Measurements from ENCODE around the gene MYOG. TPM values are rescaled to one million over a fixed set of nuclear protein-coding genes. Genes with fewer than 3 reads are reported as not detected.

Gene MYOG
- total and polyA plus RNA-seq, 2 experiments from 2014 or later = not detected

DNA sequence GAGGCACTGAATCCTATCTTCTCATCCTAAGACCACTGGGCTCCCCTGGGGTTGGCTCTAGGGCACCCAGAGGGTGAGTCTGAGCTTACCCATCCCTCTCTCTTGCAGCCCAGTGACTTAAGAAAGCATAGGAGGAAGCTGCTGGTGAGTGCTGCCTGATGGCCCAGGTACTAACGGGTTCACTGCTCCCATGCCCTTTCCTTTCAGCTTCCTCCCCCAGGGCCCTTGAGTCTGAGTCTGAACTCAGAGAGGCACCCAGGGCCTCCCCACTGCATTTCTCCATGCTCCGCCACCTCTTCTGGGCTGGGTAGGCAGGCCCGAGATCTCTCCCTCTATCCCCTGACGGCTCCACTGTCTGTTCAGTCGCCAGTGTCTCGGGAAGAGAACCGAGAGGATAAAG lies 29.8 kb downstream of the MYOG start (continued):
- TF ChIP-seq, protein P1, sequence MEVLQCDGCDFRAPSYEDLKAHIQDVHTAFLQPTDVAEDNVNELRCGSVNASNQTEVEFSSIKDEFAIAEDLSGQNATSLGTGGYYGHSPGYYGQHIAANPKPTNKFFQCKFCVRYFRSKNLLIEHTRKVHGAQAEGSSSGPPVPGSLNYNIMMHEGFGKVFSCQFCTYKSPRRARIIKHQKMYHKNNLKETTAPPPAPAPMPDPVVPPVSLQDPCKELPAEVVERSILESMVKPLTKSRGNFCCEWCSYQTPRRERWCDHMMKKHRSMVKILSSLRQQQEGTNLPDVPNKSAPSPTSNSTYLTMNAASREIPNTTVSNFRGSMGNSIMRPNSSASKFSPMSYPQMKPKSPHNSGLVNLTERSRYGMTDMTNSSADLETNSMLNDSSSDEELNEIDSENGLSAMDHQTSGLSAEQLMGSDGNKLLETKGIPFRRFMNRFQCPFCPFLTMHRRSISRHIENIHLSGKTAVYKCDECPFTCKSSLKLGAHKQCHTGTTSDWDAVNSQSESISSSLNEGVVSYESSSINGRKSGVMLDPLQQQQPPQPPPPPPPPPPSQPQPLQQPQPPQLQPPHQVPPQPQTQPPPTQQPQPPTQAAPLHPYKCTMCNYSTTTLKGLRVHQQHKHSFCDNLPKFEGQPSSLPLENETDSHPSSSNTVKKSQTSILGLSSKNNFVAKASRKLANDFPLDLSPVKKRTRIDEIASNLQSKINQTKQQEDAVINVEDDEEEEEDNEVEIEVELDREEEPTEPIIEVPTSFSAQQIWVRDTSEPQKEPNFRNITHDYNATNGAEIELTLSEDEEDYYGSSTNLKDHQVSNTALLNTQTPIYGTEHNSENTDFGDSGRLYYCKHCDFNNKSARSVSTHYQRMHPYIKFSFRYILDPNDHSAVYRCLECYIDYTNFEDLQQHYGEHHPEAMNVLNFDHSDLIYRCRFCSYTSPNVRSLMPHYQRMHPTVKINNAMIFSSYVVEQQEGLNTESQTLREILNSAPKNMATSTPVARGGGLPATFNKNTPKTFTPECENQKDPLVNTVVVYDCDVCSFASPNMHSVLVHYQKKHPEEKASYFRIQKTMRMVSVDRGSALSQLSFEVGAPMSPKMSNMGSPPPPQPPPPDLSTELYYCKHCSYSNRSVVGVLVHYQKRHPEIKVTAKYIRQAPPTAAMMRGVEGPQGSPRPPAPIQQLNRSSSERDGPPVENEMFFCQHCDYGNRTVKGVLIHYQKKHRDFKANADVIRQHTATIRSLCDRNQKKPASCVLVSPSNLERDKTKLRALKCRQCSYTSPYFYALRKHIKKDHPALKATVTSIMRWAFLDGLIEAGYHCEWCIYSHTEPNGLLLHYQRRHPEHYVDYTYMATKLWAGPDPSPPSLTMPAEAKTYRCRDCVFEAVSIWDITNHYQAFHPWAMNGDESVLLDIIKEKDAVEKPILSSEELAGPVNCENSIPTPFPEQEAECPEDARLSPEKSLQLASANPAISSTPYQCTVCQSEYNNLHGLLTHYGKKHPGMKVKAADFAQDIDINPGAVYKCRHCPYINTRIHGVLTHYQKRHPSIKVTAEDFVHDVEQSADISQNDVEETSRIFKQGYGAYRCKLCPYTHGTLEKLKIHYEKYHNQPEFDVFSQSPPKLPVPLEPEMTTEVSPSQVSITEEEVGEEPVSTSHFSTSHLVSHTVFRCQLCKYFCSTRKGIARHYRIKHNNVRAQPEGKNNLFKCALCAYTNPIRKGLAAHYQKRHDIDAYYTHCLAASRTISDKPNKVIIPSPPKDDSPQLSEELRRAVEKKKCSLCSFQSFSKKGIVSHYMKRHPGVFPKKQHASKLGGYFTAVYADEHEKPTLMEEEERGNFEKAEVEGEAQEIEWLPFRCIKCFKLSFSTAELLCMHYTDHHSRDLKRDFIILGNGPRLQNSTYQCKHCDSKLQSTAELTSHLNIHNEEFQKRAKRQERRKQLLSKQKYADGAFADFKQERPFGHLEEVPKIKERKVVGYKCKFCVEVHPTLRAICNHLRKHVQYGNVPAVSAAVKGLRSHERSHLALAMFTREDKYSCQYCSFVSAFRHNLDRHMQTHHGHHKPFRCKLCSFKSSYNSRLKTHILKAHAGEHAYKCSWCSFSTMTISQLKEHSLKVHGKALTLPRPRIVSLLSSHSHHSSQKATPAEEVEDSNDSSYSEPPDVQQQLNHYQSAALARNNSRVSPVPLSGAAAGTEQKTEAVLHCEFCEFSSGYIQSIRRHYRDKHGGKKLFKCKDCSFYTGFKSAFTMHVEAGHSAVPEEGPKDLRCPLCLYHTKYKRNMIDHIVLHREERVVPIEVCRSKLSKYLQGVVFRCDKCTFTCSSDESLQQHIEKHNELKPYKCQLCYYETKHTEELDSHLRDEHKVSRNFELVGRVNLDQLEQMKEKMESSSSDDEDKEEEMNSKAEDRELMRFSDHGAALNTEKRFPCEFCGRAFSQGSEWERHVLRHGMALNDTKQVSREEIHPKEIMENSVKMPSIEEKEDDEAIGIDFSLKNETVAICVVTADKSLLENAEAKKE (CRISPR knock-in tag; IDR thresholded peaks at IDR 0.05) = no peak
- TF ChIP-seq, protein P2, sequence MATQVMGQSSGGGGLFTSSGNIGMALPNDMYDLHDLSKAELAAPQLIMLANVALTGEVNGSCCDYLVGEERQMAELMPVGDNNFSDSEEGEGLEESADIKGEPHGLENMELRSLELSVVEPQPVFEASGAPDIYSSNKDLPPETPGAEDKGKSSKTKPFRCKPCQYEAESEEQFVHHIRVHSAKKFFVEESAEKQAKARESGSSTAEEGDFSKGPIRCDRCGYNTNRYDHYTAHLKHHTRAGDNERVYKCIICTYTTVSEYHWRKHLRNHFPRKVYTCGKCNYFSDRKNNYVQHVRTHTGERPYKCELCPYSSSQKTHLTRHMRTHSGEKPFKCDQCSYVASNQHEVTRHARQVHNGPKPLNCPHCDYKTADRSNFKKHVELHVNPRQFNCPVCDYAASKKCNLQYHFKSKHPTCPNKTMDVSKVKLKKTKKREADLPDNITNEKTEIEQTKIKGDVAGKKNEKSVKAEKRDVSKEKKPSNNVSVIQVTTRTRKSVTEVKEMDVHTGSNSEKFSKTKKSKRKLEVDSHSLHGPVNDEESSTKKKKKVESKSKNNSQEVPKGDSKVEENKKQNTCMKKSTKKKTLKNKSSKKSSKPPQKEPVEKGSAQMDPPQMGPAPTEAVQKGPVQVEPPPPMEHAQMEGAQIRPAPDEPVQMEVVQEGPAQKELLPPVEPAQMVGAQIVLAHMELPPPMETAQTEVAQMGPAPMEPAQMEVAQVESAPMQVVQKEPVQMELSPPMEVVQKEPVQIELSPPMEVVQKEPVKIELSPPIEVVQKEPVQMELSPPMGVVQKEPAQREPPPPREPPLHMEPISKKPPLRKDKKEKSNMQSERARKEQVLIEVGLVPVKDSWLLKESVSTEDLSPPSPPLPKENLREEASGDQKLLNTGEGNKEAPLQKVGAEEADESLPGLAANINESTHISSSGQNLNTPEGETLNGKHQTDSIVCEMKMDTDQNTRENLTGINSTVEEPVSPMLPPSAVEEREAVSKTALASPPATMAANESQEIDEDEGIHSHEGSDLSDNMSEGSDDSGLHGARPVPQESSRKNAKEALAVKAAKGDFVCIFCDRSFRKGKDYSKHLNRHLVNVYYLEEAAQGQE (IDR thresholded peaks at IDR 0.05; ENCODE audit: unreplicated experiment) = no peak
- TF ChIP-seq CREB1 (CRISPR knock-in tag; IDR thresholded peaks at IDR 0.05; ENCODE audit: low read depth) = no peak
- TF ChIP-seq EZH2 (IDR thresholded peaks at IDR 0.05; ENCODE audit: low read depth, unreplicated experiment) = no peak

DNA sequence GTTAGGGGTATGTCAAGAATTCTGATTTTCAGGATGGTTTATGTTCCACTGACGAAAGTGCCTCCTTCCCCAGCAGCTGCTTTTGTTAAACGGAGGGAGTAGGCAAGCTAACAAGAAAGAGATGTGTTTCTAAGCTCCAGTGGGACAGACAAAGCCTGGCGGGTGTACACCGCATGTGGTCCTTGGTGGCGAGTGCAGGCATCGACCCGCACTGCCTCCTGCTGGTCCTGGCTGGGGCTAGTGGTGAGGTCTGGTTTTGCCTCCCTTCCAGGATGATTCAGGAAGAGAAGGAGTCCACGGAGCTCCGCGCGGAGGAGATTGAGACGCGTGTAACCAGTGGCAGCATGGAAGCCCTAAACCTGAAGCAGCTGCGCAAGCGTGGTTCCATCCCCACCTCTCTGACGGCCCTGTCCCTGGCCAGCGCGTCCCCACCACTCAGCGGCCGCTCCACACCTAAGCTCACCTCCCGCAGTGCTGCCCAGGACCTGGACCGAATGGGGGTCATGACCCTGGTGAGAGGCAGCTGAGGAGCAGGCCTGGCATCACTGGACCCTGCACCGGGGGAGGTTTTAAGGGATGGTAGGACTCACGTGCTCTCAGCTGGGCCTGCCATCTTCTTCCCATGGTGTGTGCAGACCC lies 30.5 kb downstream of the MYOG start:
- peaks cover 6% of the 10 kb centered on the region for H3K36me3 Mint-ChIP-seq (ENCODE audit: low read depth)
- no peaks in the 10 kb centered on the region for H3K36me3 ChIP-seq (ENCODE audit: insufficient read depth)
- H3K79me2 ChIP-seq (replicated peaks; ENCODE audit: insufficient read depth) = no peaks in the 10 kb centered on the region
- no peaks in the 10 kb centered on the region for H3K9me2 ChIP-seq (ENCODE audit: insufficient read depth)
- H3K4me3 ChIP-seq = peak overlapping the region; percentile 2; the same call in 1 of the 2 replicates
- no peak overlapping the region for H3K27ac Mint-ChIP-seq
- H4K20me1 ChIP-seq (replicated peaks; ENCODE audit: insufficient read depth) = no peaks in the 10 kb centered on the region
- ATAC-seq (peak; percentile 82), DNase-seq (ENCODE audit: low spot score) (peak; percentile 75)
- H2AFZ ChIP-seq = no peak overlapping the region
- no peak overlapping the region for H3K27ac ChIP-seq (ENCODE audit: low read depth)
- no peaks in the 10 kb centered on the region for H3K9me3 Mint-ChIP-seq
- peaks cover 43% of the 10 kb centered on the region for H3K4me1 ChIP-seq (ENCODE audit: insufficient read depth)
- no peak overlapping the region; the same call in 2 of the 3 replicates for H3K4me3 Mint-ChIP-seq
- H3K4me2 ChIP-seq = peak overlapping the region; percentile 67
- TF ChIP-seq, protein P3, sequence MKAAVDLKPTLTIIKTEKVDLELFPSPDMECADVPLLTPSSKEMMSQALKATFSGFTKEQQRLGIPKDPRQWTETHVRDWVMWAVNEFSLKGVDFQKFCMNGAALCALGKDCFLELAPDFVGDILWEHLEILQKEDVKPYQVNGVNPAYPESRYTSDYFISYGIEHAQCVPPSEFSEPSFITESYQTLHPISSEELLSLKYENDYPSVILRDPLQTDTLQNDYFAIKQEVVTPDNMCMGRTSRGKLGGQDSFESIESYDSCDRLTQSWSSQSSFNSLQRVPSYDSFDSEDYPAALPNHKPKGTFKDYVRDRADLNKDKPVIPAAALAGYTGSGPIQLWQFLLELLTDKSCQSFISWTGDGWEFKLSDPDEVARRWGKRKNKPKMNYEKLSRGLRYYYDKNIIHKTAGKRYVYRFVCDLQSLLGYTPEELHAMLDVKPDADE (IDR thresholded peaks at IDR 0.05) = no peak
- TF ChIP-seq POLR2AphosphoS5 (IDR thresholded peaks at IDR 0.05; ENCODE audit: low read depth) (no peak), STAT1 (IDR thresholded peaks at IDR 0.05; ENCODE audit: unreplicated experiment) (no peak), JUNB (IDR thresholded peaks at IDR 0.05; ENCODE audit: unreplicated experiment) (no peak)
- TF ChIP-seq, protein P4, sequence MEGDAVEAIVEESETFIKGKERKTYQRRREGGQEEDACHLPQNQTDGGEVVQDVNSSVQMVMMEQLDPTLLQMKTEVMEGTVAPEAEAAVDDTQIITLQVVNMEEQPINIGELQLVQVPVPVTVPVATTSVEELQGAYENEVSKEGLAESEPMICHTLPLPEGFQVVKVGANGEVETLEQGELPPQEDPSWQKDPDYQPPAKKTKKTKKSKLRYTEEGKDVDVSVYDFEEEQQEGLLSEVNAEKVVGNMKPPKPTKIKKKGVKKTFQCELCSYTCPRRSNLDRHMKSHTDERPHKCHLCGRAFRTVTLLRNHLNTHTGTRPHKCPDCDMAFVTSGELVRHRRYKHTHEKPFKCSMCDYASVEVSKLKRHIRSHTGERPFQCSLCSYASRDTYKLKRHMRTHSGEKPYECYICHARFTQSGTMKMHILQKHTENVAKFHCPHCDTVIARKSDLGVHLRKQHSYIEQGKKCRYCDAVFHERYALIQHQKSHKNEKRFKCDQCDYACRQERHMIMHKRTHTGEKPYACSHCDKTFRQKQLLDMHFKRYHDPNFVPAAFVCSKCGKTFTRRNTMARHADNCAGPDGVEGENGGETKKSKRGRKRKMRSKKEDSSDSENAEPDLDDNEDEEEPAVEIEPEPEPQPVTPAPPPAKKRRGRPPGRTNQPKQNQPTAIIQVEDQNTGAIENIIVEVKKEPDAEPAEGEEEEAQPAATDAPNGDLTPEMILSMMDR (conservative IDR thresholded peaks at IDR 0.05; ENCODE audit: low read depth in 2 of 2) = peak; percentile 55 to 76
- peaks cover 54% of the 10 kb centered on the region for H3K4me1 Mint-ChIP-seq
- peaks cover 14% of the 10 kb centered on the region; the same call in 1 of the 2 replicates for H3F3A ChIP-seq (replicated peaks; ENCODE audit: low read depth)
- H3K27me3 Mint-ChIP-seq (ENCODE audit: insufficient read depth, low read depth, poor library complexity) = peaks cover 3% of the 10 kb centered on the region
- H3K27me3 ChIP-seq (ENCODE audit: insufficient read depth) = no peaks in the 10 kb centered on the region
